ENCODE data around the gene HACD2. TPM values are rescaled to one million over a fixed set of nuclear protein-coding genes. Genes with fewer than 3 reads are reported as not detected.

HACD2 gene
- total RNA-seq, 1 experiment from 2014 or later = 97.7 TPM

DNA sequence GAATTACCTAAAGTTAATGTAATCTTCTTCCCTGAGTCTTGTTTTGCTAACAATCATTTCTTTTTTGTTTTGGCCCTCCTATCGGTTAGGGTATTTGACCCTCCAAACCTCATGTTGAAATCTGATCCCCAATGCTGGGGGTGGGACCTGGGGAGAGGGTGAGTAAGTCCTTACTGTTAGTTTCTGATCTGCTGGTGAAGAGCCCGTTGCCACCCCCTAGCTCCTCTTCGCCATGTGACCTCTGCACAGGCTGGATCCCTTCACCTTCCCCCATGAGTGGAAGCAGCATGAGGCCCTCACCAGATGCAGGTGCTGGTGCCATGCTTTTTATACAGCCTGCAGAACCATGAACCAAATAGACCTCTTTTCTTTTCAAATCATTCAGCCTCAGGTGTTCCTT is 73.1 kb downstream of the HACD2 start:
- Mint-ChIP-seq H3K27ac (ENCODE audit: low read depth, unreplicated experiment) (no peak overlapping the region), H3K27me3 (ENCODE audit: insufficient read depth, unreplicated experiment) (no peaks in the 10 kb centered on the region), H3K4me1 (ENCODE audit: insufficient read depth, unreplicated experiment) (no peaks in the 10 kb centered on the region), H3K9me3 (ENCODE audit: unreplicated experiment) (no peaks in the 10 kb centered on the region), H3K4me3 (ENCODE audit: unreplicated experiment) (no peak overlapping the region), H3K36me3 (ENCODE audit: insufficient read depth, unreplicated experiment) (peaks cover 83% of the 10 kb centered on the region)
- TF ChIP-seq, protein P1, sequence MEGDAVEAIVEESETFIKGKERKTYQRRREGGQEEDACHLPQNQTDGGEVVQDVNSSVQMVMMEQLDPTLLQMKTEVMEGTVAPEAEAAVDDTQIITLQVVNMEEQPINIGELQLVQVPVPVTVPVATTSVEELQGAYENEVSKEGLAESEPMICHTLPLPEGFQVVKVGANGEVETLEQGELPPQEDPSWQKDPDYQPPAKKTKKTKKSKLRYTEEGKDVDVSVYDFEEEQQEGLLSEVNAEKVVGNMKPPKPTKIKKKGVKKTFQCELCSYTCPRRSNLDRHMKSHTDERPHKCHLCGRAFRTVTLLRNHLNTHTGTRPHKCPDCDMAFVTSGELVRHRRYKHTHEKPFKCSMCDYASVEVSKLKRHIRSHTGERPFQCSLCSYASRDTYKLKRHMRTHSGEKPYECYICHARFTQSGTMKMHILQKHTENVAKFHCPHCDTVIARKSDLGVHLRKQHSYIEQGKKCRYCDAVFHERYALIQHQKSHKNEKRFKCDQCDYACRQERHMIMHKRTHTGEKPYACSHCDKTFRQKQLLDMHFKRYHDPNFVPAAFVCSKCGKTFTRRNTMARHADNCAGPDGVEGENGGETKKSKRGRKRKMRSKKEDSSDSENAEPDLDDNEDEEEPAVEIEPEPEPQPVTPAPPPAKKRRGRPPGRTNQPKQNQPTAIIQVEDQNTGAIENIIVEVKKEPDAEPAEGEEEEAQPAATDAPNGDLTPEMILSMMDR (IDR thresholded peaks at IDR 0.05; ENCODE audit: unreplicated experiment) = no peak
- no TSS peak for BruUV-seq (replicated peaks)
- CTCF ChIA-PET = no interaction called here
- POLR2A ChIA-PET = no interaction called here
- intact Hi-C loops (cut with micrococcal nuclease) = no loop called here
- no peak for DNase-seq (ENCODE audit: unreplicated experiment)

DNA sequence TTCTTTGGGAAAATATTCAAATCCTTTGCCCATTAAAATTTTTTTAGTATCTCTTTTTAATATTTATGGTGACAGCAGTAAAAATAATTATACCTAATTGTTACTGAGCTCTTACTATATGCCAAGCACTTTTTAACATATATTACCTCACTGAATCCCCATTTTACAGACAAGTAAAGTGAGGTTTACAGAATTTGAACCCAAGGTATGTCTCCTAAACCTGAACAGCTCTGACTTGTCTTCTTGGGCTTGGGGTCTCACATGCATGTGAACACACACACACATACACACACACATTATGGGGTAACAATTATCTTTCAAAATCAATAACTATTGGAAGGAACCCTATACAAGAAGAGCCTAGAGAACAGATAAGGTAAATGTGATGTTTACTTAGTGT is 73.8 kb downstream of the HACD2 start:
- Mint-ChIP-seq H3K36me3 (ENCODE audit: insufficient read depth, unreplicated experiment) (peaks cover 83% of the 10 kb centered on the region), H3K9me3 (ENCODE audit: unreplicated experiment) (no peaks in the 10 kb centered on the region), H3K27ac (ENCODE audit: low read depth, unreplicated experiment) (no peak overlapping the region), H3K4me3 (ENCODE audit: unreplicated experiment) (no peak overlapping the region), H3K27me3 (ENCODE audit: insufficient read depth, unreplicated experiment) (no peaks in the 10 kb centered on the region), H3K4me1 (ENCODE audit: insufficient read depth, unreplicated experiment) (no peaks in the 10 kb centered on the region)
- TF ChIP-seq, protein P1 (IDR thresholded peaks at IDR 0.05; ENCODE audit: unreplicated experiment) = no peak
- no TSS peak for BruUV-seq (replicated peaks)
- no peak for DNase-seq (ENCODE audit: unreplicated experiment)
- intact Hi-C loops (cut with micrococcal nuclease) = no loop called here
- ChIA-PET CTCF (interaction anchor here (0.6 to 0.7 kb wide), 2 partner anchors 49 to 327 kb away, joined by 3 read pairs; no protein-coding TSS in a partner anchor), POLR2A (no interaction called here)

DNA sequence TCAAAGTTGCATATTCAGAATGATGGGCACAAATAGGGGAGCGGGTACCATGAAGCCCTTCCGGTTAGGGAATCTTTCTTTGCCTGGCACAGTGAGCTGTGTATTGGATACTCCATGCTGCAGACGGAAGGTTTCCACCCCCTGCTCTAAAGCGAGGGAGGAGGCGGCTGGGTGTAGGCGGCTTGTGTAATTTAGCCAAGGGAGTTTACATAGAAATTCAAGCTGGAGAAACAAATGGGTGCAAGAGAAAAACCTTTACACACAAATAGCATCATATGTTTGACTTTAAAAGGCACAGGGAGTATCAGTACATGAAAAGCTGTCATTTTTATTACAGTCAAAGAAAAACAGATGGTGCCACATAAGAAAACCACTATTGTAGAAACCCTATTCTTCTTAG is 76.7 kb downstream of the HACD2 start:
- H3K27ac Mint-ChIP-seq (ENCODE audit: low read depth, unreplicated experiment) = no peak overlapping the region
- BruUV-seq (replicated peaks) = no TSS peak
- H3K9me3 Mint-ChIP-seq (ENCODE audit: unreplicated experiment) = no peaks in the 10 kb centered on the region
- ChIA-PET CTCF (interaction anchor here (0.7 kb wide), 1 partner anchor 944 kb away, joined by 3 read pairs; no protein-coding TSS in a partner anchor), POLR2A (interaction anchor here (0.6 kb wide), 1 partner anchor 34 kb away, joined by 3 read pairs; no protein-coding TSS in a partner anchor)
- H3K4me1 Mint-ChIP-seq (ENCODE audit: insufficient read depth, unreplicated experiment) = no peaks in the 10 kb centered on the region
- intact Hi-C loops (cut with micrococcal nuclease) = no loop called here
- TF ChIP-seq, protein P1 (IDR thresholded peaks at IDR 0.05; ENCODE audit: unreplicated experiment) = no peak
- peaks cover 82% of the 10 kb centered on the region for H3K36me3 Mint-ChIP-seq (ENCODE audit: insufficient read depth, unreplicated experiment)
- H3K27me3 Mint-ChIP-seq (ENCODE audit: insufficient read depth, unreplicated experiment) = no peaks in the 10 kb centered on the region
- no peak for DNase-seq (ENCODE audit: unreplicated experiment)
- no peak overlapping the region for H3K4me3 Mint-ChIP-seq (ENCODE audit: unreplicated experiment)

DNA sequence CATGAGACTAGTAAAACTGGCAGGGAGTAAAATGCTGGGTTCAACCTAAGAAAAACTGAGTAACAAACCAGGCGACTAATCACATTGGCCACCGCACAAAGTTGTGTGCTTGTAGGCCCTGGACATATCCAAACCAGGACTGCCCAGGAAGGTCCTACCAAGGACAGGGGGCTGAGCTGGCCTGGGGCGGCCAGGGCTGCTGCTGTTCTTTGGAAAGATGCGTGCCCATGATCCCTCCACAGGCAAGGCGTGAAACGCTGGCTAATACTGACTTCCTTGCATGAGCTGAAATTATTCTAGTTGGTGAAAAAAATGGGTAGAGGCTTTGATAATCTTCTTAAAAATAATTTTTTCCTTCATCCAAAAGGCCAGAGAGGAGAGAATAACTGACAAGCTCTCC is 79.0 kb downstream of the HACD2 start:
- H3K9me3 Mint-ChIP-seq (ENCODE audit: unreplicated experiment) = no peaks in the 10 kb centered on the region
- DNase-seq (ENCODE audit: unreplicated experiment) = no peak
- ChIA-PET CTCF (interaction anchor here (1.1 kb wide), 1 partner anchor 1959 kb away, joined by 3 read pairs; no protein-coding TSS in a partner anchor), POLR2A (no interaction called here)
- no peak overlapping the region for H3K4me3 Mint-ChIP-seq (ENCODE audit: unreplicated experiment)
- BruUV-seq (replicated peaks) = no TSS peak
- no peak overlapping the region for H3K27ac Mint-ChIP-seq (ENCODE audit: low read depth, unreplicated experiment)
- H3K4me1 Mint-ChIP-seq (ENCODE audit: insufficient read depth, unreplicated experiment) = no peaks in the 10 kb centered on the region
- peaks cover 82% of the 10 kb centered on the region for H3K36me3 Mint-ChIP-seq (ENCODE audit: insufficient read depth, unreplicated experiment)
- intact Hi-C loops (cut with micrococcal nuclease) = no loop called here
- TF ChIP-seq, protein P1 (IDR thresholded peaks at IDR 0.05; ENCODE audit: unreplicated experiment) = no peak
- H3K27me3 Mint-ChIP-seq (ENCODE audit: insufficient read depth, unreplicated experiment) = no peaks in the 10 kb centered on the region

Measured in MCF 10A (cell line).